HL-60 (cell line): ENCODE data around the gene C16orf90.

ENCODE experiments used
- DNase-seq, 2 experiments: peaks; one replicate each; pipeline ENCODE4 v3.0.0-alpha.2; 2010 to 2020; ENCODE audit warnings: low read depth in 1 of 2, low spot score in 1 of 2
- H3K27ac ChIP-seq: fragments of 250-450 bp; sonication (Bioruptor Pico); replicated peaks from 2 replicates; pipeline ENCODE4 v1.5.1; 2020; ENCODE audit warnings: mild to moderate bottlenecking, moderate library complexity
- H3K27me3 ChIP-seq: fragments of 250-450 bp; sonication (Bioruptor Pico); 2 replicates; pipeline ENCODE4 v1.5.1; 2021; ENCODE audit warnings: mild to moderate bottlenecking, moderate library complexity; ENCODE audit not compliant: insufficient read depth, poor library complexity, severe bottlenecking
- H3K4me3 ChIP-seq: replicated peaks from 2 replicates; pipeline ENCODE4 v1.5.1; 2011; ENCODE audit warnings: mild to moderate bottlenecking, control low read depth, low read length; ENCODE audit not compliant: insufficient read depth
- CTCF ChIP-seq: IDR thresholded peaks from one replicate; pipeline ENCODE4 v1.5.1; 2011; ENCODE audit warnings: low read length, control low read depth, inconsistent platforms; ENCODE audit not compliant: insufficient read depth
- GABPA ChIP-seq: IDR thresholded peaks from 2 replicates; pipeline ENCODE4 v1.6.1; 2012; ENCODE audit warnings: low read depth
- POLR2AphosphoS5 ChIP-seq: IDR thresholded peaks from 2 replicates; pipeline ENCODE4 v1.6.1; 2012; ENCODE audit warnings: low read depth
- REST ChIP-seq: IDR thresholded peaks from 2 replicates; pipeline ENCODE4 v1.6.1; 2012; ENCODE audit warnings: low read depth; ENCODE audit not compliant: insufficient replicate concordance
- SPI1 ChIP-seq: IDR thresholded peaks from 2 replicates; pipeline ENCODE4 v1.6.1; 2012; ENCODE audit warnings: low read depth, mild to moderate bottlenecking, borderline replicate concordance

Gene C16orf90

DNA sequence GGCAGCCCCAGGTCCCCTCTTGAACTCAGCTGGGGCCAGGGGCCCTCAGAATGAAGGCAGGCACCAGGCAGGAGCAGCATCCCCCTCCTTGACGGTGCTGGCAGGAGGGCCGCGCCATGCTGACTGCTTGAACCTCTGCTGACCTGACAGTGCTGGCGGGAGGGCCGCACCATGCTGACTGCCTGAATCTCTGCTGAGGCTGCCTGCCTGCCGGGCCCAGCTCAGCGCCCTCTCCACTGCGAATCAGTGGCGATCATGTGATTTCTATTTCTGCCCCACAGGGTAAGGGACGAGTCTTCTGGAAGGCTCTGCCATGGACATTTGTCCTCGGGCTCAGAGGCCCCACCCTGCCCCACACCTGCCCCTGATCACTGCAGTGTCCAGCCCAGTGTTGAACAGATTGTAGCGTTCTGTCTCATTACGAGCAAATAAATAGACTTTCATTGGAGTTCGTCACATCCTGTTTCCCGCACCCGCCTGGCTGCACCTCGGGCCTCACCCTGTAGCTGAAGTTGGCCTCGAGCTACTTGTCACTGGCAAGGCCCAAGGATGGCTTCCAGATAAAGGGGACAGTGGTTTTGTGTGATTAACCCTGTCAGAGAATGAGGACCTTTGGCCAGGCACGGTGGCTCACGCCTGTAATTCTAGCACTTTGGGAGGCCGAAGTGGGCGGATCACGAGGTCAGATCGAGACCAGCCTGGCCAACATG, 8.6 kb downstream of the C16orf90 start:
- TF ChIP-seq POLR2AphosphoS5 (no peak), REST (no peak)

DNA sequence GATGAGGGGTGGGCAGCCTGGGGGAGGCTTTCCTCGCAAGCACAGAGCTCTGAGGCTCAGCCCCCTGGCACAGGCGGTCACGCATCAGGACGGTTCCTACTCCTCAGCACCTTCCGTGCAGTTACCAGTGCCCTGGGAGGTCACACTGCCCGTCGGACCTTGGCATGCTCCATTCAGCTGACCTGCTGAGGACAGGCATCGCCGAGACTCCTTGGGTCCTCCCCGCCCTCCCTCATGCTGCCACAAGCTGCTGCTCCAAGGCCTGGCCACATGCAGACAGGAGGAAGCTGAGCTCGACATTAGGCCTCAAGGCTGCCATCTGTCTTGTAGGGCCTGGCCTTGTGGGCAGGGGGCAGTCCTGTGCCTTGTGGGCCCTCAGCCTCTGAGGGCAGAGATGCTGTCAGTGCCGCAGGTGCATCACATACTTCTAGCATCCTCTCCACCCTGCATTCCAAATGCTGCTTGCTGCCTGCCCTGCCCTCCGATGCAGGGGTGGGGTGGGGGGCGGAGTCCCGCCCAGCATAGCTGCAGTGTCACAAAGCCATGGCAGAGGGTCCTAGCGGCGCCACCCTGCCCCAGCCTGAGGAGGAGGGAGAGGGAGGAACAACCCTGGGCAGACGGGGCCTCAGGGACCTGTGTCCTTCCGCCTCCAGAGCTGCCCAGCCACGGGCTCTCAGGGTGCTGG, 9.3 kb downstream of the C16orf90 start:
- no peaks in the 10 kb centered on the region for H3K27me3 ChIP-seq
- no peak overlapping the region for H3K27ac ChIP-seq
- H3K4me3 ChIP-seq = no peak overlapping the region
- DNase-seq = no peak
- TF ChIP-seq REST = no peak
- peak; percentile 9; the same call in 1 of the 2 replicates for TF ChIP-seq POLR2AphosphoS5

More for the DNA sequence above, 8.6 kb downstream of the C16orf90 start:
- H3K4me3 ChIP-seq = no peak overlapping the region
- no peak for DNase-seq
- H3K27ac ChIP-seq = no peak overlapping the region
- no peaks in the 10 kb centered on the region for H3K27me3 ChIP-seq

GRCh38 chr16:3485097-3485745, 10.1 kb downstream of the C16orf90 start:
- Histone ChIP-seq H3K4me3 (no peak overlapping the region), H3K27ac (no peak overlapping the region), H3K27me3 (no peaks in the 10 kb centered on the region)
- no peak for DNase-seq
- TF ChIP-seq GABPA (no peak), POLR2AphosphoS5 (no peak), REST (no peak)

DNA sequence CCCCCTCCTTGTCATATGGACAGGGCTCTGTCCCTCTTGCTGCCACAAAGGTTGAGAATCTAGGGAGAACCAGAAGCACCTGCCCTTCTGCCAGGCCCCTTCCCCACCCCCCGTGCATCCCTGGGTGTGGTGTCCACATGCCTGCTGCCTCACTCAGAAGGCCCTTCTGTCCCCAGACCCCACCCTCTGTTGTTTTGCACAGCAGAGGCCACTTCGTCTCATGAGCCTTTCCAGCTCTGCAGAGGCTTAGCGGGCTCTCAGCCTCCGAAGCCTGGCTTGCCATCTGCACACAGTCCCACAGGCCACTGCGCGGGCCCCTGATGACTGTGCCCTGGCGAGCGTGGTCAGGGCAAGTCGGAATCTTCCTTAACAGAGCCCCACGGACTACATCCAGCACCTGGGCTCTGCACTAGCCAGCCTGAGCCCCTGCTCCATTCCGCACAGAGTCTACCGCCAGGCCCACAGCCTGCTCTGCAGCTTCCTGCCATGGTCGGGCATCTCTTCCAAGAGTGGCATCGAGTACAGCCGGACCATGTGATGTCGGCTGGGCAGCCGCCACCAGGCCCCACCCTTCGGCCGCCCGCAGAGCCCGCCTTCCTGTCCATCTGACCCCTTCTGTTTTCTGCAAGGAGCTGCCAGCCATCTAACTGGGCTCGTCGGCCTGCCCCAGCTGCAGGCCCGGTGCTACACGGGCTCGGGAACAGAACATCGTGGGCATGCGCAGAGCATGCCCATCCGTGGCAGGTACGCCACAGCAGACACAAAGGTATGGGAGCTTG, 10.8 kb downstream of the C16orf90 start:
- DNase-seq = no peak
- no peak overlapping the region for H3K27ac ChIP-seq
- H3K27me3 ChIP-seq = no peaks in the 10 kb centered on the region
- H3K4me3 ChIP-seq = no peak overlapping the region
- TF ChIP-seq POLR2AphosphoS5 (no peak), GABPA (no peak), REST (no peak), SPI1 (no peak), CTCF (no peak)
